Endothelial cell (in vitro differentiated cells): ENCODE measurements around the gene TTLL8. TPM values are rescaled to one million over a fixed set of nuclear protein-coding genes. Genes with fewer than 3 reads are reported as not detected.

ENCODE experiments used
- DNase-seq: peaks from one replicate; pipeline ENCODE4 v3.0.0; 2021; ENCODE audit warnings: low spot score
- H3K27ac Mint-ChIP-seq: one replicate; pipeline ENCODE4 v1.8.0; 2021; ENCODE audit warnings: mixed read lengths, inconsistent platforms; ENCODE audit not compliant: unreplicated experiment
- H3K27me3 Mint-ChIP-seq: one replicate; pipeline ENCODE4 v1.8.0; 2021; ENCODE audit warnings: mild to moderate bottlenecking, moderate library complexity, mixed read lengths, inconsistent platforms; ENCODE audit not compliant: unreplicated experiment
- H3K36me3 Mint-ChIP-seq: one replicate; pipeline ENCODE4 v1.8.0; 2021; ENCODE audit warnings: mild to moderate bottlenecking, low read depth, mixed read lengths, inconsistent platforms; ENCODE audit not compliant: unreplicated experiment
- H3K4me1 Mint-ChIP-seq: one replicate; pipeline ENCODE4 v1.8.0; 2021; ENCODE audit warnings: mild to moderate bottlenecking, mixed read lengths, inconsistent platforms; ENCODE audit not compliant: unreplicated experiment
- H3K4me3 Mint-ChIP-seq: one replicate; pipeline ENCODE4 v1.8.0; 2021; ENCODE audit warnings: mild to moderate bottlenecking, mixed read lengths, inconsistent platforms; ENCODE audit not compliant: unreplicated experiment
- H3K9me3 Mint-ChIP-seq: one replicate; pipeline ENCODE4 v1.8.0; 2021; ENCODE audit warnings: mixed read lengths, inconsistent platforms; ENCODE audit not compliant: unreplicated experiment
- CTCF ChIP-seq: fragments of 200-600 bp; sonication (generic); IDR thresholded peaks from one replicate; pipeline ENCODE4 v1.5.0; 2021; ENCODE audit warnings: antibody characterized with exemption; ENCODE audit not compliant: unreplicated experiment
- long read RNA-seq: library from polyadenylated mRNA; unstranded; transcript quantifications from one replicate; pipeline ENCODE4 v2.0.0, GENCODE V29; 2020; ENCODE audit not compliant: unreplicated experiment
- total RNA-seq: library from RNA; stranded (reverse); fragmentation: NEBNext Ultra II Directional; extraction: Animal tissue kit (Norgen Biotek cat#: 25700); gene quantifications from one replicate; pipeline ENCODE4 v1.2.1, GENCODE V29; 2021; ENCODE audit not compliant: unreplicated experiment

Gene TTLL8
- total RNA-seq, result not detected
- long read RNA-seq, result 0 reads

- no peak within 1 kb of the TSS for H3K27ac Mint-ChIP-seq
Measured at GRCh38 chr22:50058061-50058905, at the start of gene TTLL8. Gene TTLL8, minus strand, starts transcription at chr22:50058298.

DNA sequence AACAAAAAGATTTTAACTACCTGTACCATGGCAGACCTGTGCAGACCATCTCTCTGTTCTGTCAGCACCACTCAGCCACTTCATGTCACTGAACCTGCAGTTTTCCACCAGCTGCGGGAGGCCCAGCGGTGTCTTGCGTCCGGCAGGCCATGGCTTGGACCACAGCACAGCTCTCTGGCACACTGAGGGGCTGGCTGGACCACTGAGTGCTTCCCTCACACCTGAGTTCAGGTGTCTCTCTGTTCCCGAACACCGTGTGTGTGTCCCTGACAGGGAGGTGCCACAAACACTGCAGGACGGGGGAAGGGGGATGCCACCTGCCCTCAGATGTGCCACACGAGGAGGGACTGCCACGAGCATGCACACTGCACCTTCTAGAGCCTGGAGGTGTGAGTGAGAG lies 49.4 kb upstream of the TTLL8 start:
- DNase-seq, result no peak
- H3K4me1 Mint-ChIP-seq, result peaks cover 10% of the 10 kb centered on the region
- no peaks in the 10 kb centered on the region for H3K36me3 Mint-ChIP-seq
- H3K27ac Mint-ChIP-seq, result no peak overlapping the region
- peaks cover 5% of the 10 kb centered on the region for H3K27me3 Mint-ChIP-seq
- H3K9me3 Mint-ChIP-seq, result no peaks in the 10 kb centered on the region
- H3K4me3 Mint-ChIP-seq, result no peak overlapping the region
- TF ChIP-seq CTCF, result no peak

More at GRCh38 chr22:50058061-50058905, at the start of gene TTLL8:
- no peaks in the 10 kb centered on the region for H3K9me3 Mint-ChIP-seq
- no peak within 1 kb of the TSS for H3K4me3 Mint-ChIP-seq
- peaks cover 12% of the 10 kb centered on the region for H3K4me1 Mint-ChIP-seq
- peaks cover 10% of the 10 kb centered on the region for H3K27me3 Mint-ChIP-seq
- TF ChIP-seq CTCF, result no peak
- H3K36me3 Mint-ChIP-seq, result peaks cover 3% of the 10 kb centered on the region
- no peak for DNase-seq

DNA sequence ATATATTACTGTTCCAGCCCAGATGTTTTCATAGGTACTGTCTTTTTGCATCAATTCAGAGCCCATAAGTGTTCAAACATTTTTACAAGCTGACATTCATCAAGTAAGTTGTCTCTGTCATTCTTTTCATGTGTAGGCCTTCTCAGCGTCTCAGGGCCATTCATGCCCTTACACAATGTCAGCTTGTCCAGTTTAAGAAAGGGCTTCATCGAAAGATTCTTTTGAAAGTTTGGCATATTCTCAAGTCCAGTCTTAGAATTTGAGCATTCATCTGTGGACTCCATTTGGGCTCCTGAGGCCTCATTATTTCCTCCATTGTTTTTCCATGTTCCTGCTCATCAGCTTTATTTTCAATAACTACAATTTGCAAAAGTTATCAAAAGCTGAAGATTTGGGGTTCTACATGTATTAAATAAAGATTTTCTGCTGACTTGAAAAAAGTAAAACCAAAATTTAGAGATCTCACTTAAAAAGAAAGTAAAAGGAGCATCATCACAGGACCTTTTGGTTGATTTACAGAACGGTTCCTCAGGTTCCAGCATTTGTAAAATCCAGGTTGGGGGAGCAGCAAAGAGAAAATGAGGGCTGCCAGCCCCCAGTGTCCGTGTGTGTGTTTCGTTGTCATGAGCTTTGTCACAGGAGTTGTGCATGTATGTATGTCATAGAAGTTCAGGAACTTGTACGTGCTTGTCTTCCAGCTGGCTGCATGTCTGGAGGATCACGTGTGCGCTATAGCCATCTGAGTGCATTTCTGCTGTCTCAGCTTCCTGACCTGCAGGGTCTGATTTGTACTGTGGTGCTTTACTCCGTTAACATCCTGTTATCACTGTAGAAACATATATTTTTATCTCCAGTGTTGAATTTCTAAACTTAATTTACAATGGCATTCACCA lies 47.4 kb upstream of the TTLL8 start:
- Mint-ChIP-seq H3K27ac (no peak overlapping the region), H3K27me3 (peaks cover 4% of the 10 kb centered on the region), H3K4me1 (peaks cover 4% of the 10 kb centered on the region), H3K36me3 (no peaks in the 10 kb centered on the region), H3K4me3 (no peak overlapping the region), H3K9me3 (no peaks in the 10 kb centered on the region)
- DNase-seq, result no peak
- TF ChIP-seq CTCF, result no peak

DNA sequence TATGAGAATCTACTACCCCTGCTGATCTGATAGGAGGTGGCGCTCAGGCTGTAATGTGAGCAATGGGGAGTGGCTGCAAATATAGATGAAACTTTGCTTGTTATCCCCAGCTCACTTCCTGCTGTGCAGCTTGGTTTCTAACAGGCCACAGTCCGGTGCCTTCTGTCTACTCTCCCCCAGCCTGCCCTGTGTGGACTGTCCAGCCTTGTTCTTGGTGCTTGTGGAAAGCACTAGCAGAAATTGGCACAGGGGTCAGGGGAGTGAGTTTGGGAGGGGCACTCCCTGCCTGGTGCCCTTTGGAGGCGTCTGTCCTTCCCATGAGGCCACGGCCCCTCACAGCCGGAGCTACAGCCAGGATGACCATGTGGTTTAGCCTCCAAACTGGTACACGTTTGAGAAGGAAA lies 46.0 kb upstream of the TTLL8 start:
- H3K4me1 Mint-ChIP-seq, result peaks cover 4% of the 10 kb centered on the region
- H3K27ac Mint-ChIP-seq, result no peak overlapping the region

More for the DNA sequence above, 46.0 kb upstream of the TTLL8 start:
- Mint-ChIP-seq H3K27me3 (peaks cover 4% of the 10 kb centered on the region), H3K9me3 (no peaks in the 10 kb centered on the region), H3K36me3 (no peaks in the 10 kb centered on the region), H3K4me3 (no peak overlapping the region)
- DNase-seq, result no peak
- no peak for TF ChIP-seq CTCF
